Adrenal gland (tissue), 12 donors: ENCODE measurements around the gene CXXC4. TPM values are rescaled to one million over a fixed set of nuclear protein-coding genes. Genes with fewer than 3 reads are reported as not detected.

Experiments
- DNase-seq, 7 donors: peaks; one replicate each; pipeline ENCODE4 v3.0.0-alpha.2; 2019 to 2020
- H3K27ac ChIP-seq, 5 donors: fragments of 200-600 bp; sonication (generic) in 4 of 5; 1 replicate in 3 of 5; 2 replicates in 2 of 5; pipeline versions ENCODE4 v1.5.1 to v1.8.0; 2016 to 2020; ENCODE audit warnings: mild to moderate bottlenecking in 1 of 5
- H3K27me3 ChIP-seq: fragments of 200-600 bp; 2 replicates; pipeline ENCODE4 v1.8.0; 2021
- H3K36me3 ChIP-seq, 2 donors: fragments of 200-600 bp; replicated peaks in 1 of 2; 1 replicate in 1 of 2; 2 replicates in 1 of 2; pipeline versions ENCODE4 v1.5.1 to v1.8.0; 2018 to 2022
- H3K4me1 ChIP-seq, 2 donors: fragments of 200-600 bp; replicated peaks in 1 of 2; 1 replicate in 1 of 2; 2 replicates in 1 of 2; pipeline versions ENCODE4 v1.5.1 to v1.8.0; 2018 to 2021
- H3K4me3 ChIP-seq, 4 donors: fragments of 200-600 bp; sonication (generic) in 3 of 4; one replicate each; pipeline ENCODE4 v1.5.1; 2016 to 2018
- H3K9me3 ChIP-seq, 3 donors: fragments of 200-600 bp; sonication (generic) in 1 of 3; replicated peaks in 1 of 3; 1 replicate in 2 of 3; 2 replicates in 1 of 3; pipeline versions ENCODE4 v1.5.1 to v1.8.0; 2016 to 2021
- POLR2A ChIP-seq, 2 donors: fragments of 450-650 bp; IDR thresholded peaks; one replicate each; pipeline ENCODE4 v1.6.1; 2017; ENCODE audit warnings: antibody characterized with exemption in 2 of 2, mild to moderate bottlenecking in 2 of 2, moderate library complexity in 1 of 2
- WGBS, 4 donors: extraction: QIAGEN DNeasy Blood & Tissue Kit in 2 of 4; methylation state at CpG; one replicate each; pipeline versions ENCODE4 v1.1.5 to v1.1.7; 2013 to 2017; 5-methylcytosine and 5-hydroxymethylcytosine counted together
- intact Hi-C, 2 donors: fragments of 100-400 bp; cut with DNase I; formaldehyde crosslinking; loops; one replicate each; pipeline versions ENCODE4 v1.14.1 to v1.15.0; 2022 to 2023
- polyA plus RNA-seq, 3 donors: library from polyadenylated mRNA; stranded (reverse); fragments of 200-250 nt in 2 of 3; fragments of 350-450 nt in 1 of 3; fragmentation: Illumina TruSeq in 1 of 3; extraction: RNeasy Lipid Tissue Mini Kit (QIAGEN cat#74804) in 1 of 3; gene quantifications; one replicate each; pipeline ENCODE4 v1.2.3, GENCODE V29; 2013 to 2014
- total RNA-seq, 9 donors: library from RNA; depleted of rRNA in 4 of 9; stranded (reverse); fragments of >200 nt in 4 of 9; fragments of 120-200 nt in 1 of 9; fragmentation: NEBNext Ultra II Directional in 1 of 9; extraction: Animal tissue kit (Norgen Biotek cat#: 25700) in 1 of 9; gene quantifications; one replicate each; pipeline versions ENCODE4 v1.1.0 to v1.2.4, GENCODE V29; 2013 to 2023
- TF ChIP-seq, protein P1 (sequence below), 6 experiments: fragments of 450-650 bp in 4 of 6; fragments of 200-600 bp in 2 of 6; sonication (generic) in 1 of 6; IDR thresholded peaks; 1 replicate in 5 of 6; 2 replicates in 1 of 6; pipeline versions ENCODE4 v1.5.1 to v1.8.0; 2016 to 2021; ENCODE audit warnings: antibody characterized with exemption in 6 of 6, mild to moderate bottlenecking in 2 of 6, moderate library complexity in 1 of 6
- donor health status: healthy with polysubstance abuse.
- donor health status: Bipolar disorder and iron deficiency.
- donor health status: DM: yes; HTN: yes; CAD: no.
- donor health status: DM: no; HTN: no; CAD: no.
- donor health status: DM: no; HTN: no; CAD: no.
- donor health status: DM: yes; HTN: yes; CAD: no.

CXXC4 gene
- total and polyA plus RNA-seq, 12 donors: 0.12 to 2.9 (median 0.86) TPM

DNA sequence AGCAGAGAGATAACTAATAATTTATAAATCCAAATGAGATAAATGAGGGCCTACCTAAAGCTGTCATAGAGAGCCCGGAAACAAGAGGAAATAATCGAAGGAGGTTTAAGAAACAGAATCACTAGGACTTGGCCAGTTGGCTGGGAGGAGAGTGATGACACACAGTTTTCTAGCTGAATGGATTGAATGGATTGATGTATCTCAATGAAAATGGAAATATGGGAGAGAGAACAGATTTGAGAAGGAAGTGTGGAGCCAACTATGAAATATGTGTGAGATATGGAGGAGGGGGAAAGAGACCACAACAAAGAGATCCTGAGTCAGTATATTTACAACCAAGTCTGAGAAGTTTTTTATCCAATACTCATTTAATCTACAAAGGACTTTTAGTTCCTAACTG lies 35.7 kb upstream of the CXXC4 start:
- Histone ChIP-seq H3K36me3 (no peaks in the 10 kb centered on the region), H3K9me3 (no peaks in the 10 kb centered on the region), H3K4me1 (no peaks in the 10 kb centered on the region), H3K27me3 (no peaks in the 10 kb centered on the region), H3K4me3 (no peak overlapping the region), H3K27ac (no peak overlapping the region)
- intact Hi-C loops: no loop called here
- TF ChIP-seq POLR2A (IDR thresholded peaks at IDR 0.05): no peak
- TF ChIP-seq, protein P1, sequence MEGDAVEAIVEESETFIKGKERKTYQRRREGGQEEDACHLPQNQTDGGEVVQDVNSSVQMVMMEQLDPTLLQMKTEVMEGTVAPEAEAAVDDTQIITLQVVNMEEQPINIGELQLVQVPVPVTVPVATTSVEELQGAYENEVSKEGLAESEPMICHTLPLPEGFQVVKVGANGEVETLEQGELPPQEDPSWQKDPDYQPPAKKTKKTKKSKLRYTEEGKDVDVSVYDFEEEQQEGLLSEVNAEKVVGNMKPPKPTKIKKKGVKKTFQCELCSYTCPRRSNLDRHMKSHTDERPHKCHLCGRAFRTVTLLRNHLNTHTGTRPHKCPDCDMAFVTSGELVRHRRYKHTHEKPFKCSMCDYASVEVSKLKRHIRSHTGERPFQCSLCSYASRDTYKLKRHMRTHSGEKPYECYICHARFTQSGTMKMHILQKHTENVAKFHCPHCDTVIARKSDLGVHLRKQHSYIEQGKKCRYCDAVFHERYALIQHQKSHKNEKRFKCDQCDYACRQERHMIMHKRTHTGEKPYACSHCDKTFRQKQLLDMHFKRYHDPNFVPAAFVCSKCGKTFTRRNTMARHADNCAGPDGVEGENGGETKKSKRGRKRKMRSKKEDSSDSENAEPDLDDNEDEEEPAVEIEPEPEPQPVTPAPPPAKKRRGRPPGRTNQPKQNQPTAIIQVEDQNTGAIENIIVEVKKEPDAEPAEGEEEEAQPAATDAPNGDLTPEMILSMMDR (IDR thresholded peaks at IDR 0.05): no peak
- DNase-seq: no peak
- 78 to 94% (median 89%) methylated on average over 2 of the region's 2 CpGs for WGBS, 4 donors

- TF ChIP-seq POLR2A (IDR thresholded peaks at IDR 0.05): no peak
- TF ChIP-seq, protein P1 (IDR thresholded peaks at IDR 0.05): no peak
- WGBS, 4 donors: 59 to 69% (median 66%) methylated on average over 1 of the region's 1 CpG
- intact Hi-C loops: no loop called here
- H3K4me3 ChIP-seq: no peak overlapping the region
- H3K9me3 ChIP-seq: no peaks in the 10 kb centered on the region
- H3K4me1 ChIP-seq: no peaks in the 10 kb centered on the region
- no peak for DNase-seq
- no peak overlapping the region for H3K27ac ChIP-seq
- H3K36me3 ChIP-seq: no peaks in the 10 kb centered on the region
- no peaks in the 10 kb centered on the region for H3K27me3 ChIP-seq
These were observed 29.9 kb upstream of the CXXC4 start for GRCh38 chr4:104524591-104524990.

DNA sequence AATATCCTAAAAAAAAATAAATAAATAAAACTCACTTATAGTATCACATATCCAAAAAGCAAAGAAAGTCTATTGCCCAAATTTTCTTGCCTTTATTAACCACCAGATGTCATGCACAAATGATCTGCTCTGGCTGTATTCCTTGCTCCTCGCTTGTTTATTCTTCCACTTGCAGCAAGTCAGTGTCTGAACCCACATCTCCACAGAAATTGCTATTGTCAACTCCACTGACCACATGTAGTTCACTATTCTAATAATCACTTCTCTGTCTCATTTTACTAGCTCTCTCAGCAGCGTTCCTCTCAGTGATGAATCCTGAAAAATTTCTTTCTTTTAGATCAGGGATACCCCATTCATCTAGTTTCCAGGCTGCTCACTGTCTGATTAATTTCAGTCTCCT lies 29.3 kb upstream of the CXXC4 start:
- no peaks in the 10 kb centered on the region for H3K9me3 ChIP-seq
- no peaks in the 10 kb centered on the region for H3K27me3 ChIP-seq
- no peak overlapping the region for H3K4me3 ChIP-seq
- H3K4me1 ChIP-seq: no peaks in the 10 kb centered on the region
- intact Hi-C loops: no loop called here
- WGBS, 4 donors: 60 to 82% (median 76%) methylated on average over 2 of the region's 2 CpGs
- no peaks in the 10 kb centered on the region for H3K36me3 ChIP-seq
- H3K27ac ChIP-seq: no peak overlapping the region
- TF ChIP-seq, protein P1 (IDR thresholded peaks at IDR 0.05): no peak
- no peak for TF ChIP-seq POLR2A (IDR thresholded peaks at IDR 0.05)
- no peak for DNase-seq

GRCh38 chr4:104519588-104519987 lies 24.9 kb upstream of the CXXC4 start:
- Histone ChIP-seq H3K36me3 (no peaks in the 10 kb centered on the region), H3K27ac (no peak overlapping the region), H3K9me3 (no peaks in the 10 kb centered on the region), H3K4me3 (no peak overlapping the region), H3K4me1 (no peaks in the 10 kb centered on the region), H3K27me3 (no peaks in the 10 kb centered on the region)
- no peak for DNase-seq
- intact Hi-C loops: no loop called here
- no peak for TF ChIP-seq POLR2A (IDR thresholded peaks at IDR 0.05)
- TF ChIP-seq, protein P1 (IDR thresholded peaks at IDR 0.05): no peak
